ENCODE data around the gene GPR176.
A peak's percentile ranks its signal among the peaks of the same experiment; 100 is the strongest.
"Not testable (repeated sequence)": the region's sequence is repeated elsewhere in the genome, so short reads cannot be mapped to it uniquely, and the experiment has no call there.

GPR176 gene

GRCh38 chr15:39935241-39935640 lies 15.2 kb upstream of the GPR176 start:
- no peak for DNase-seq (ENCODE audit: low read depth in 2 of 2)

- no peak for DNase-seq (ENCODE audit: low read depth in 2 of 2)
Observed at GRCh38 chr15:39934397-39935071, 14.5 kb upstream of the GPR176 start.

GRCh38 chr15:39931615-39932014 lies 11.5 kb upstream of the GPR176 start:
- DNase-seq (ENCODE audit: low read depth in 2 of 2) = no peak

GRCh38 chr15:39926526-39926925 lies 6.5 kb upstream of the GPR176 start:
- no peak for DNase-seq (ENCODE audit: low read depth in 2 of 2)

- DNase-seq (ENCODE audit: low read depth in 2 of 2) = no peak
Observed at GRCh38 chr15:39925112-39925842, 5.2 kb upstream of the GPR176 start.

- no peak for DNase-seq (ENCODE audit: low read depth in 2 of 2)
Observed at GRCh38 chr15:39924437-39924836, 4.4 kb upstream of the GPR176 start.

- DNase-seq (ENCODE audit: low read depth in 2 of 2) = no peak
Observed at GRCh38 chr15:39922462-39923092, 2.5 kb upstream of the GPR176 start.

- no peak for DNase-seq (ENCODE audit: low read depth in 2 of 2)
Observed at GRCh38 chr15:39921274-39921638, 1.2 kb upstream of the GPR176 start.

GRCh38 chr15:39920510-39921273 lies 626 bp upstream of the GPR176 start:
- DNase-seq (ENCODE audit: low read depth in 2 of 2) = peak; percentile 79 to 81

GRCh38 chr15:39919411-39919747 lies 687 bp downstream of the GPR176 start:
- no peak for DNase-seq (ENCODE audit: low read depth in 2 of 2)

- no peak for DNase-seq (ENCODE audit: low read depth in 2 of 2)
Observed at GRCh38 chr15:39918688-39919385, 1.2 kb downstream of the GPR176 start.

GRCh38 chr15:39914977-39915376 lies 5.1 kb downstream of the GPR176 start:
- no peak for DNase-seq (ENCODE audit: low read depth in 2 of 2)

- no peak for DNase-seq (ENCODE audit: low read depth in 2 of 2)
Observed at GRCh38 chr15:39909007-39909406, 11.1 kb downstream of the GPR176 start.

- DNase-seq (ENCODE audit: low read depth in 2 of 2) = no peak
Observed at GRCh38 chr15:39908186-39908585, 11.9 kb downstream of the GPR176 start.

GRCh38 chr15:39907216-39907615 lies 12.8 kb downstream of the GPR176 start:
- no peak for DNase-seq (ENCODE audit: low read depth in 2 of 2)

- DNase-seq (ENCODE audit: low read depth in 2 of 2) = no peak
Observed at GRCh38 chr15:39904115-39904514, 16.0 kb downstream of the GPR176 start.

GRCh38 chr15:39898317-39898716 lies 21.7 kb downstream of the GPR176 start:
- no peak for DNase-seq (ENCODE audit: low read depth in 2 of 2)

GRCh38 chr15:39896846-39897245 lies 23.2 kb downstream of the GPR176 start:
- DNase-seq (ENCODE audit: low read depth in 2 of 2) = no peak

- no peak for DNase-seq (ENCODE audit: low read depth in 2 of 2)
Observed at GRCh38 chr15:39896101-39896500, 24.0 kb downstream of the GPR176 start.

- not testable (repeated sequence) for DNase-seq (ENCODE audit: low read depth in 2 of 2)
Observed at GRCh38 chr15:39893051-39893450, 27.0 kb downstream of the GPR176 start.

GRCh38 chr15:39892418-39892817 lies 27.6 kb downstream of the GPR176 start:
- DNase-seq (ENCODE audit: low read depth in 2 of 2) = no peak

- DNase-seq (ENCODE audit: low read depth in 2 of 2) = no peak
Observed at GRCh38 chr15:39890621-39891020, 29.4 kb downstream of the GPR176 start.
